Measurements from ENCODE around the gene FRMPD1.
"Not testable (repeated sequence)": the region's sequence is repeated elsewhere in the genome, so short reads cannot be mapped to it uniquely, and the experiment has no call there.

The FRMPD1 gene

GRCh38 chr9:37650873-37651768, at the start of gene FRMPD1:
Gene FRMPD1 (plus strand): TSS chr9:37650954. CDS start chr9:37692642, 41,688 bp downstream.
- DNase-seq = peak; percentile 53

GRCh38 chr9:37602061-37602460, 48.7 kb upstream of the FRMPD1 start:
- not testable (repeated sequence) for DNase-seq

GRCh38 chr9:37602817-37603216, 47.9 kb upstream of the FRMPD1 start:
- no peak for DNase-seq

GRCh38 chr9:37604296-37604695, 46.5 kb upstream of the FRMPD1 start:
- DNase-seq = no peak

GRCh38 chr9:37608250-37608649, 42.5 kb upstream of the FRMPD1 start:
- no peak for DNase-seq

GRCh38 chr9:37609735-37610397, 40.9 kb upstream of the FRMPD1 start:
- DNase-seq = no peak

GRCh38 chr9:37611014-37611413, 39.7 kb upstream of the FRMPD1 start:
- no peak for DNase-seq

GRCh38 chr9:37611961-37612360, 38.8 kb upstream of the FRMPD1 start:
- DNase-seq = no peak

- DNase-seq = no peak
Observed at GRCh38 chr9:37617161-37617560, 33.6 kb upstream of the FRMPD1 start.

GRCh38 chr9:37617832-37618231, 32.9 kb upstream of the FRMPD1 start:
- no peak for DNase-seq

- no peak for DNase-seq
Observed at GRCh38 chr9:37618817-37619216, 31.9 kb upstream of the FRMPD1 start.

- DNase-seq = no peak
Observed at GRCh38 chr9:37619806-37620205, 30.9 kb upstream of the FRMPD1 start.

- DNase-seq = no peak
Observed at GRCh38 chr9:37620396-37620795, 30.4 kb upstream of the FRMPD1 start.

GRCh38 chr9:37621273-37622121, 29.3 kb upstream of the FRMPD1 start:
- no peak for DNase-seq

GRCh38 chr9:37622462-37622861, 28.3 kb upstream of the FRMPD1 start:
- no peak for DNase-seq

- no peak for DNase-seq
Observed at GRCh38 chr9:37623267-37623666, 27.5 kb upstream of the FRMPD1 start.

- no peak for DNase-seq
Observed at GRCh38 chr9:37624073-37624472, 26.7 kb upstream of the FRMPD1 start.

GRCh38 chr9:37625036-37625757, 25.6 kb upstream of the FRMPD1 start:
- no peak for DNase-seq

- DNase-seq = no peak
Observed at GRCh38 chr9:37625758-37626147, 25.0 kb upstream of the FRMPD1 start.

- DNase-seq = no peak
Observed at GRCh38 chr9:37626708-37627292, 24.0 kb upstream of the FRMPD1 start.

GRCh38 chr9:37632479-37632878, 18.3 kb upstream of the FRMPD1 start:
- DNase-seq = no peak

- no peak for DNase-seq
Observed at GRCh38 chr9:37635808-37636207, 14.9 kb upstream of the FRMPD1 start.

Data from CD4-positive, alpha-beta T cell treated with Interleukin-12 subunit alpha and Interleukin-12 subunit beta, for 1 hour (primary cell).